Retinal pigment epithelial cell (primary cell): ENCODE data around the gene SEZ6.

ENCODE experiments used
- DNase-seq: peaks from one replicate; pipeline ENCODE4 v3.0.0-alpha.2; 2010; ENCODE audit warnings: low read depth
- H3K4me3 ChIP-seq: 2 replicates; pipeline ENCODE4 v1.5.1; 2011; ENCODE audit warnings: mild to moderate bottlenecking, low read length, control low read depth, moderate library complexity
- TF ChIP-seq, protein P1 (sequence below): conservative IDR thresholded peaks from 2 replicates; pipeline ENCODE4 v1.5.1; 2011; ENCODE audit warnings: low read depth, low read length, control low read depth, inconsistent platforms

SEZ6 gene

DNA sequence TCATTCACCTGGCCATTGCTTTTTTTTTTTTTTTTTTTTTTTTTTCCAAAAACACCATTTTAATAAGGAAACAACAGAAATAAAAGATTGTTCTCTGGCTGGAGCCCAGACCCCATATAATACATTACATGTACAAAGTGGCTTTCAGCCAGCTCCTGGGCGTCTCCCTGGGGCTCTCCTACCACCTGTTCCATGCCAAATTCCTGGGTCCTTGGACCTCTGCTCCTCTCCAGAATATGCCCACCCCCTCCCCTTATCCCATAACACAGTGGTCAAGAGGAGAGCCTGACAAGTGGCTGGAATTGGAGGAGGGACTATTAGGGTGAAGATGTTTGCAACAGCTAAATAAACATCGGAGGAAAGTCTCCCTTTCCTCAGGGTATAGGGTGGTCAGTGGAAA is 50.9 kb downstream of the SEZ6 start:
- DNase-seq, result no peak
- H3K4me3 ChIP-seq, result no peak overlapping the region
- TF ChIP-seq, protein P1, sequence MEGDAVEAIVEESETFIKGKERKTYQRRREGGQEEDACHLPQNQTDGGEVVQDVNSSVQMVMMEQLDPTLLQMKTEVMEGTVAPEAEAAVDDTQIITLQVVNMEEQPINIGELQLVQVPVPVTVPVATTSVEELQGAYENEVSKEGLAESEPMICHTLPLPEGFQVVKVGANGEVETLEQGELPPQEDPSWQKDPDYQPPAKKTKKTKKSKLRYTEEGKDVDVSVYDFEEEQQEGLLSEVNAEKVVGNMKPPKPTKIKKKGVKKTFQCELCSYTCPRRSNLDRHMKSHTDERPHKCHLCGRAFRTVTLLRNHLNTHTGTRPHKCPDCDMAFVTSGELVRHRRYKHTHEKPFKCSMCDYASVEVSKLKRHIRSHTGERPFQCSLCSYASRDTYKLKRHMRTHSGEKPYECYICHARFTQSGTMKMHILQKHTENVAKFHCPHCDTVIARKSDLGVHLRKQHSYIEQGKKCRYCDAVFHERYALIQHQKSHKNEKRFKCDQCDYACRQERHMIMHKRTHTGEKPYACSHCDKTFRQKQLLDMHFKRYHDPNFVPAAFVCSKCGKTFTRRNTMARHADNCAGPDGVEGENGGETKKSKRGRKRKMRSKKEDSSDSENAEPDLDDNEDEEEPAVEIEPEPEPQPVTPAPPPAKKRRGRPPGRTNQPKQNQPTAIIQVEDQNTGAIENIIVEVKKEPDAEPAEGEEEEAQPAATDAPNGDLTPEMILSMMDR, result no peak

DNA sequence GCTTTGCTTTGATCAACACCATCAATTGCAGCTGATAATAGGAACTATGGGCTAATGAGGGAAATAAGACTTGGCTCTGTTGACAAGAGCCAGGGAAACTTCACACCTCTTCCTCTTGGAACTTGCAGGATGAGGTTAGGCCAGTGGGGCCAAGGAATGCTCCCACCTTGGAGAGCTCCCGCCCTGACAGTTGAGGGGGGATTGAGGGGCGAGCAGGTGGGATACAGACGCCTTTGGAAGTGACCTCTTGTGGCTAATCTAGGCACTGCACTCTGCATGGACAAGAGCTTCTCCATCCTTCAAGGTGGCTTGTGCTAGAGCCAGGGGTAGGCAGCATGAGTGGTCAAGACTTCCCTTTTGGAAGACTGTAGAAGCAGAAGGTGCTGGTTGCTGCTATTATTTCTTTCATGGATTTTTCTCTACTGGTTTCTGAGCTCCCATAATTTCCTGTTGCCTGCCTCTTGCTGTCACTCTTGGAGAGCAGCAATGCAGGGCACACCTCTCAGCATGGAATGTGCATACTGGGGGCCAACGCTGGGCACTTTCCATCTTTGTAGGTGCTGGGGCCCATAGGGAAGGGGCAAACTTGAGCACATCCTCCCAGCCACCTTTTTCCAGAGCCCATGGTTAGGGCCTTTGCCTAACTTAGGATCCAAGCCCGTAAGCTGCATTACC is 52.3 kb downstream of the SEZ6 start:
- TF ChIP-seq, protein P1, result peak; percentile 86
- DNase-seq, result no peak
- no peak overlapping the region for H3K4me3 ChIP-seq

DNA sequence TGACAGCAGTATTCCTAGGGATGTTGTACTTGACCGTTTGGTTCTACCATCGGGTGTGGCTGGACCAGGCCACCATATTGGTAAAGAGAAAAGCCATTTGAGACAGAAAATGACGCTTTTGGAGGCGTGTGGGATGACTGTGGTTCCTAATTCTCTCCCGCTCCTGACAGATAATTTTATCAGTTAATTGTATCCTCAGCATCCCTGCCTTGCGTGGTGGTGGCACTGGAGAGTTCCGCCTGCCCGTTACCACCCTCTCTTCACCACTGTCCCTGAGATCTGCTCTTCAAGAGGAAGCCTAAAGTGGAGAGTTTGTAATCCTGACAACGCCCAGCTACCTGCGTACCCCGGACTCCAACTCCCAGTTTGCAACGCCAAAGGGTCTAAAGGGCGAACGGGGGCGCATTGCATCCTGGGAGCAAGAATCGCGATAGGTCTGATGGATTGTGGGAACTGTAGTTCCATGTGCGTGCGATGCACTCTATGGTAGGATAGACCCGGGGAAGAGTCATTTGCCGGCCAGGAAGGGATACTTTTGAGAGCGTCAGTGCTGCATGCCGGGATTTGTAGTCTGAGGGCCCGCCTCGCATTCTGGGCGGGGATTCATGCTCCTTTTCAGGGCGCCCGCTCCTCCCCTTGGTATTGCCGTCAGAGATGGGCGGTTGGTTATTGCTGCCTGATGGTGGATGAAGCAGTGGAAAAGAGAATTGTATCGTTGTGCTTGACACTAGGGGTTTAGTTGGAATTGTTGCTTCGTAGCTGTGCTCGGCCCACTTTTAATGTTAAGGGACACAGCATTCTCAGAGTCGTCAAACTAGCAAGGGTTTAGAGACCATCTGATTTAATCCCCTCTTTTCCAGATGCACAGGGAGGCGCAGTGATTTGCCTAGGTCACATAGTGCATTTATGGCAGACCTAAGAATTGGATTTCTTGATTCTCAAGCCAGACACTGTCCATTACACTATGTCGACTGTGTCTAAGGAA is 53.5 kb downstream of the SEZ6 start:
- H3K4me3 ChIP-seq, result peak overlapping the region; percentile 89
- peak; percentile 99 for DNase-seq
- TF ChIP-seq, protein P1, result no peak

DNA sequence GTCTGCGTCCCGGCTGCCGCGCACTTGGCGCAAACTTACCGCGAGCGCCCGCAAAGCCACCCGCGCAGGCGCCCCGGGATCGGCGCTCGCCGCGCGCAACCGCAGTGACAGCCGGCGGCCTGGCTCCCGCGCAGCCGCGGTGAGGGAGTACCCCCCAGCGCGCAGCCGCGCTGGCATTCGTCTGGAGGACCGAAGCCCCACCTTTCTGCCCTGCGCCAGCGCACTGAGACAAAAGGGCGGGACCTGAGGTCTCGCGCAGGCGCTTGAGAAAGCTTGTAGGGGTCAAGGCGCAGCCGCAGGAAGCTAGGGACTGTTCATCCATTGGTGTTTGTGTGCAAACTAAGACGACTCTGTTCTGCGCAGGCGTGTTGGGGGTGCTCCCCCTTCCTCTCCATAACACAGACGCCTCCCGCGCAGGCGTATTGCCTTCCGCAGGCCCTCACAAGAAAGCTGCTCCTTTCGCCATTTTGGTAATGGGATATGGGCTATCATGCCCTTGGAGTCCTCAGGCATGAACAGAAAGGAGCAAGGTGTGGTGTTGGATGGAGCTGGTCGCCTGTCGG is 54.3 kb downstream of the SEZ6 start, which contains the start of gene PHF12:
Gene PHF12 (minus strand): TSS at position 91 of the 563 bp plus-strand sequence. CDS start 558 bp downstream, outside the sequence.
- TF ChIP-seq, protein P1, result no peak
- DNase-seq, result peak; percentile 100
- peak within 1 kb of the TSS; percentile 91 for H3K4me3 ChIP-seq

DNA sequence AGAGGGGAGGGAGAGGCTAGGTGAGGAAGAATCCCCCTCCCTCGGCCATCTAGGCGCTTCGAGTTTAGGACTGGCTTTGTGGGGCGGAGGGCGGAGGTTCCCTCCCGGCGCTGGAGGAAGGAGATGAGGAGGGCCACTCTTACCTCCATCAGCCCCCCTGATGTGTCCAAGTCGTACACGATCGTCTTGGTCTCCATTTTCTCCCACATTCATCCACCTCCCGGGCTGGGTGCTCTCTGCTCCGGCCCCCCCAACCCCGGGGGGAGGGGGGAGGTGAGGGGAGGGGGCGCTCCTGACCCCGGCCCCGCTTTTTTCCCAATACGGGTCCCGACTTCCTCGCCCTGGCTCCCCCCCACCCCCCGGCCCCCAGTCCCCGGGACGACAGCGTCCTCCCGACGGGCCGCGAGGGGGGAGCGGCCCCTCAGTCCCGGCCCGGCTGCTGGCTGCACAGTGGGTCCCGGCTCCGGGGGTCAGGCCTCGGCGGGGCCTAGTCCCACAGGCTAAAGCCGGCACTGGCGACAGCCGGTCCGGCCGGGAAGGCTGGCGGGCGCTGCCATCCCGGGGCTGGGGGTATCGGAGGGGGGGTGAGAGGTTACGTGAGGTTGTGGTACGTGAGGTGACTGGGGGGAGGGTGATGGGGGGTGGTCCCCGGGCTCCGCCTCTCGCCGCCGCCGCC is 54.9 kb downstream of the SEZ6 start:
- TF ChIP-seq, protein P1, result no peak
- H3K4me3 ChIP-seq, result peak overlapping the region; percentile 91
- DNase-seq, result no peak

DNA sequence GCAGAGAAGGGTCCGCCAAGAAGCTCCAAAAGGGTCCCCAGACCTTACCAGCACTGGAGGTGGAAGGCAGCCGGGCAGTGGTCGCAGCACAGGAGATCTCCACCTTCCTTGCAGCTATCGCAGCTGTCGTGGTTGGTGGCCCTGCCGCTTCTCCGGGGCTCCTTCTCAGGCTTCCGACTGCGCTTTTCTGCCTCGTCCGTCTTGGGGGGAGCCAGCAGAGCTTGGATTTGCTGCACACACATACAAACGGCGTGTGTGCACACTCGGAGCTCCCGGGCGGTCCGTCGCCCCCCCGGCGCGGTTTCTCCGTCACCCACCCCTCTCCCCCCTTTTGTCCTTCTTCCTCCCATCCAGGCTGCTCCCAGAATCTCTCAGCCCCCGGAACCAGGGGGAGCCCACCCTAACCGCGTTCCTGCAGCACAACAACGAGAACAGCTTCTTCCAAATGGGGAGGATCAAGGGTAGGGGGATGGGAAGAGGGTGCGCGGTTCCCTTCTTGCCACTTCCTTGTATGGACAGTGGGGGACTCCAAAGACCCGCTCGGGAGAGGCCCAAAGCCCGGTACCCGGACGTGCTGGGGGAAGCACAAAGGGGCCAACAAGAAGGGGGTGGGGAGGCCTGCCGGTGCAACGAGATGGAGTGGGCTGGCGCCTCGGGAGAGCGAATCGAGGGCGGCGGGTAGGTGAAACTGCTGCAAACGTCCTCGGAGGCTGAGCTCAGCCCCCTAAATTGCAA is 55.6 kb downstream of the SEZ6 start:
- no peak for DNase-seq
- peak overlapping the region; percentile 91 for H3K4me3 ChIP-seq
- TF ChIP-seq, protein P1, result no peak
